ENCODE measurements around the gene BLMH. TPM values are rescaled to one million over a fixed set of nuclear protein-coding genes. Genes with fewer than 3 reads are reported as not detected.

Gene BLMH
- total and polyA plus RNA-seq, 10 of the 15 experiments (the other 5 are each of a cell fraction or from before 2014, with no cell fraction given) = 16.1 to 63.9 (median 54.0) TPM

GRCh38 chr17:30212750-30213149 lies 79.0 kb downstream of the BLMH start (continued):
- TF ChIP-seq CEBPZ (IDR thresholded peaks at IDR 0.05; ENCODE audit: low read depth, low read length) (no peak), MTA3 (IDR thresholded peaks at IDR 0.05; ENCODE audit: borderline replicate concordance, low read length) (no peak), CBFB (IDR thresholded peaks at IDR 0.05; ENCODE audit: low read depth) (no peak; the same call in 1 of the 2 replicates), MYB (IDR thresholded peaks at IDR 0.05; ENCODE audit: borderline replicate concordance, low read depth, low read length) (no peak), CTCF (IDR thresholded peaks at IDR 0.05 in 2 of 3, conservative IDR thresholded peaks at IDR 0.05 in 1 of 3; ENCODE audit: control insufficient read depth in 2 of 3, extremely low read depth in 1 of 3, insufficient read depth in 1 of 3, low read depth in 3 of 3, low read length in 3 of 3) (peak; percentile 0 to 47 (median 34); a peak in 3 of 6 replicates), CUX1 (IDR thresholded peaks at IDR 0.05; ENCODE audit: insufficient replicate concordance, low read depth, low read length) (no peak), BMI1 (IDR thresholded peaks at IDR 0.05; ENCODE audit: borderline replicate concordance) (no peak), STAT3 (IDR thresholded peaks at IDR 0.05; ENCODE audit: low read depth, low read length) (no peak), ZBTB4 (CRISPR knock-in tag; IDR thresholded peaks at IDR 0.05) (no peak), BHLHE40 (IDR thresholded peaks at IDR 0.05; ENCODE audit: borderline replicate concordance in 1 of 2, low read depth in 2 of 2, low read length in 1 of 2) (peak; percentile 41 to 46; a peak in 2 of 4 replicates), HCFC1 (IDR thresholded peaks at IDR 0.05; ENCODE audit: low read length) (no peak), SRF (IDR thresholded peaks at IDR 0.05; ENCODE audit: low read depth in 2 of 2, low read length in 2 of 2) (no peak), TCF7 (IDR thresholded peaks at IDR 0.05; ENCODE audit: borderline replicate concordance) (no peak), USF2 (IDR thresholded peaks at IDR 0.05; ENCODE audit: borderline replicate concordance, low read depth, low read length) (no peak), HDAC6 (IDR thresholded peaks at IDR 0.05; ENCODE audit: unreplicated experiment) (no peak)

All from GM12878 (cell line).